C4-2B (cell line): ENCODE measurements around the gene FPR1.

Experiments used
- CTCF ChIP-seq: fragments of 450-650 bp; conservative IDR thresholded peaks from 2 replicates; pipeline ENCODE4 v1.5.1; 2017; ENCODE audit warnings: mild to moderate bottlenecking
- ZFX ChIP-seq: fragments of 450-650 bp; IDR thresholded peaks from 2 replicates; pipeline ENCODE4 v1.6.1; 2017

GRCh38 chr19:51721905-51722304, 29.8 kb downstream of the FPR1 start:
- no peak for TF ChIP-seq CTCF
- no peak for TF ChIP-seq ZFX
